ENCODE results near the gene MAPKAP1. TPM values are rescaled to one million over a fixed set of nuclear protein-coding genes. Genes with fewer than 3 reads are reported as not detected.

The MAPKAP1 gene
- total RNA-seq, 2 donors from 2014 or later: 54.9 to 70.1 TPM

GRCh38 chr9:125470767-125471580, 236.0 kb downstream of the MAPKAP1 start:
- H3K27ac ChIP-seq: no peak overlapping the region
- no peaks in the 10 kb centered on the region for H3K27me3 ChIP-seq

GRCh38 chr9:125470189-125470588, 236.8 kb downstream of the MAPKAP1 start:
- intact Hi-C loops (cut with DNase I): no loop called here
- H3K4me1 ChIP-seq: no peaks in the 10 kb centered on the region
- DNase-seq: no peak
- H3K9ac ChIP-seq (ENCODE audit: low read depth in 2 of 2, low read length in 2 of 2): no peak overlapping the region
- TF ChIP-seq CTCF (IDR thresholded peaks at IDR 0.05): no peak
- H3K36me3 ChIP-seq: no peaks in the 10 kb centered on the region
- H3K9me3 ChIP-seq: no peaks in the 10 kb centered on the region
- H3K4me3 ChIP-seq: no peak overlapping the region
- H3K27me3 ChIP-seq: no peaks in the 10 kb centered on the region
- no peak overlapping the region for H3K27ac ChIP-seq

More at GRCh38 chr9:125470767-125471580, 236.0 kb downstream of the MAPKAP1 start:
- Histone ChIP-seq H3K4me3 (no peak overlapping the region), H3K4me1 (no peaks in the 10 kb centered on the region), H3K9ac (ENCODE audit: low read depth in 2 of 2, low read length in 2 of 2) (peak overlapping the region in 1 of 2 donors; percentile 9), H3K9me3 (no peaks in the 10 kb centered on the region), H3K36me3 (no peaks in the 10 kb centered on the region)
- no peak for DNase-seq
- no peak for TF ChIP-seq CTCF (IDR thresholded peaks at IDR 0.05)
- intact Hi-C loops (cut with DNase I): no loop called here

GRCh38 chr9:125468646-125469045, 238.4 kb downstream of the MAPKAP1 start:
- no peak for TF ChIP-seq CTCF (IDR thresholded peaks at IDR 0.05)
- intact Hi-C loops (cut with DNase I): no loop called here
- Histone ChIP-seq H3K9me3 (no peaks in the 10 kb centered on the region), H3K4me3 (no peak overlapping the region), H3K27ac (no peak overlapping the region), H3K9ac (ENCODE audit: low read depth in 2 of 2, low read length in 2 of 2) (no peak overlapping the region), H3K4me1 (no peaks in the 10 kb centered on the region), H3K36me3 (no peaks in the 10 kb centered on the region), H3K27me3 (no peaks in the 10 kb centered on the region)
- no peak for DNase-seq

- Histone ChIP-seq H3K27me3 (no peaks in the 10 kb centered on the region), H3K9me3 (no peaks in the 10 kb centered on the region), H3K9ac (ENCODE audit: low read depth in 2 of 2, low read length in 2 of 2) (no peak overlapping the region), H3K4me3 (no peak overlapping the region), H3K27ac (no peak overlapping the region), H3K36me3 (no peaks in the 10 kb centered on the region), H3K4me1 (no peaks in the 10 kb centered on the region)
- no peak for DNase-seq
- intact Hi-C loops (cut with DNase I): no loop called here
- TF ChIP-seq CTCF (IDR thresholded peaks at IDR 0.05): no peak
Observed at GRCh38 chr9:125467116-125467740, 239.8 kb downstream of the MAPKAP1 start.

- intact Hi-C loops (cut with DNase I): no loop called here
Observed at GRCh38 chr9:125466411-125466810, 240.6 kb downstream of the MAPKAP1 start.

More at GRCh38 chr9:125466411-125466810, 240.6 kb downstream of the MAPKAP1 start:
- Histone ChIP-seq H3K27me3 (no peaks in the 10 kb centered on the region), H3K9ac (ENCODE audit: low read depth in 2 of 2, low read length in 2 of 2) (no peak overlapping the region), H3K36me3 (no peaks in the 10 kb centered on the region), H3K9me3 (no peaks in the 10 kb centered on the region), H3K4me3 (no peak overlapping the region), H3K4me1 (no peaks in the 10 kb centered on the region), H3K27ac (no peak overlapping the region)
- DNase-seq: no peak
- no peak for TF ChIP-seq CTCF (IDR thresholded peaks at IDR 0.05)

Measured in colonic mucosa (tissue), 4 donors.